HEK293T (cell line): ENCODE measurements around the gene USP9Y.

Source experiments
- ARNT ChIP-seq: fragments of 450-650 bp; IDR thresholded peaks from 2 replicates; pipeline ENCODE4 v1.6.1; 2017; ENCODE audit warnings: mild to moderate bottlenecking
- BHLHE40 ChIP-seq: fragments of 450-650 bp; IDR thresholded peaks from 2 replicates; pipeline ENCODE4 v1.6.1; 2016; ENCODE audit warnings: mild to moderate bottlenecking, moderate library complexity, borderline replicate concordance
- ELF4 ChIP-seq: fragments of 450-650 bp; IDR thresholded peaks from 2 replicates; pipeline ENCODE4 v1.6.1; 2017; ENCODE audit warnings: antibody characterized with exemption
- FOXA1 ChIP-seq: fragments of 450-650 bp; IDR thresholded peaks from 2 replicates; pipeline ENCODE4 v1.6.1; 2016; ENCODE audit warnings: mild to moderate bottlenecking
- FOXM1 ChIP-seq: fragments of 450-650 bp; IDR thresholded peaks from 2 replicates; pipeline ENCODE4 v1.6.1; 2017; ENCODE audit warnings: mild to moderate bottlenecking, borderline replicate concordance
- LEF1 ChIP-seq: fragments of 450-650 bp; IDR thresholded peaks from 2 replicates; pipeline ENCODE4 v1.6.1; 2017; ENCODE audit warnings: mild to moderate bottlenecking, borderline replicate concordance
- NFRKB ChIP-seq: fragments of 450-650 bp; IDR thresholded peaks from 2 replicates; pipeline ENCODE4 v1.6.1; 2016; ENCODE audit warnings: mild to moderate bottlenecking, moderate library complexity
- SP1 ChIP-seq: fragments of 450-650 bp; IDR thresholded peaks from 2 replicates; pipeline ENCODE4 v1.6.1; 2017
- SUZ12 ChIP-seq: fragments of 450-650 bp; IDR thresholded peaks from 2 replicates; pipeline ENCODE4 v1.6.1; 2016; ENCODE audit warnings: mild to moderate bottlenecking
- TARDBP ChIP-seq: fragments of 450-650 bp; IDR thresholded peaks from 2 replicates; pipeline ENCODE4 v1.6.1; 2016
- TF ChIP-seq, protein P1 (sequence below): fragments of 450-650 bp; IDR thresholded peaks from 2 replicates; pipeline ENCODE4 v1.6.1; 2016

DNA sequence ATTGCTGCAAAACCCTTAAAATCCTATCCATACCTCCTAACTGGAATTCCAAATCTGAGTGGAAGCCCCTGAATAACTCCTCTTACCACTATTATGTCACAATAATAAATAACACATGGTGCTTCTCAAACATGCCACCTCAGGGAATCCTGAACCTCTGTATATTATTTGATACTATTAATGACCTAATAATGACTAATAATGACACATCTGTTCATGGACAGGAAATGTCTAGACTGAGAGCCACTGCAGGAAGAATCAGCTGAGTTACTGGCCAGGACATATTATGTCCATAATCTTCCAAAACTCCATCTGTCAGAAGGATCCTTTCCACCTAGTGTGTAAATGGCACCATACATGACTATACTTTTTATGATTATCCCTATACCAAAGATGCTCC is 195.9 kb downstream of the USP9Y start:
- TF ChIP-seq FOXM1 (no peak), SP1 (no peak), BHLHE40 (no peak), NFRKB (no peak), ELF4 (no peak), ARNT (no peak), FOXA1 (no peak), LEF1 (no peak), SUZ12 (no peak), TARDBP (no peak)
- TF ChIP-seq, protein P1, sequence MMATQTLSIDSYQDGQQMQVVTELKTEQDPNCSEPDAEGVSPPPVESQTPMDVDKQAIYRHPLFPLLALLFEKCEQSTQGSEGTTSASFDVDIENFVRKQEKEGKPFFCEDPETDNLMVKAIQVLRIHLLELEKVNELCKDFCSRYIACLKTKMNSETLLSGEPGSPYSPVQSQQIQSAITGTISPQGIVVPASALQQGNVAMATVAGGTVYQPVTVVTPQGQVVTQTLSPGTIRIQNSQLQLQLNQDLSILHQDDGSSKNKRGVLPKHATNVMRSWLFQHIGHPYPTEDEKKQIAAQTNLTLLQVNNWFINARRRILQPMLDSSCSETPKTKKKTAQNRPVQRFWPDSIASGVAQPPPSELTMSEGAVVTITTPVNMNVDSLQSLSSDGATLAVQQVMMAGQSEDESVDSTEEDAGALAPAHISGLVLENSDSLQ, result no peak
